ENCODE results near the gene IL15.
"Not testable (repeated sequence)": the region's sequence is repeated elsewhere in the genome, so short reads cannot be mapped to it uniquely, and the experiment has no call there.

Gene IL15

GRCh38 chr4:141705048-141705746 is 68.8 kb downstream of the IL15 start:
- no peak for DNase-seq

GRCh38 chr4:141705747-141706377 is 69.5 kb downstream of the IL15 start:
- DNase-seq, result no peak

- DNase-seq, result no peak
These were observed 70.1 kb downstream of the IL15 start for GRCh38 chr4:141706445-141706844.

- no peak for DNase-seq
These were observed 74.8 kb downstream of the IL15 start for GRCh38 chr4:141711211-141711610.

- no peak for DNase-seq
These were observed 76.8 kb downstream of the IL15 start for GRCh38 chr4:141713185-141713584.

- DNase-seq, result no peak
These were observed 77.5 kb downstream of the IL15 start for GRCh38 chr4:141713771-141714445.

- DNase-seq, result no peak
These were observed 83.2 kb downstream of the IL15 start for GRCh38 chr4:141719585-141719984.

- DNase-seq, result no peak
These were observed 84.8 kb downstream of the IL15 start for GRCh38 chr4:141721174-141721573.

GRCh38 chr4:141724646-141725045 is 88.3 kb downstream of the IL15 start:
- no peak for DNase-seq

- DNase-seq, result no peak
These were observed 91.0 kb downstream of the IL15 start for GRCh38 chr4:141727420-141727819.

- no peak for DNase-seq
These were observed 94.4 kb downstream of the IL15 start for GRCh38 chr4:141730805-141731204.

GRCh38 chr4:141731481-141731880 is 95.1 kb downstream of the IL15 start:
- no peak for DNase-seq

GRCh38 chr4:141739636-141740035 is 103.3 kb downstream of the IL15 start:
- DNase-seq, result no peak

GRCh38 chr4:141746026-141746425 is 109.6 kb downstream of the IL15 start:
- DNase-seq, result no peak

GRCh38 chr4:141751806-141752205 is 115.4 kb downstream of the IL15 start:
- not testable (repeated sequence) for DNase-seq

- no peak for DNase-seq
These were observed 120.9 kb downstream of the IL15 start for GRCh38 chr4:141757287-141757686.

- no peak for DNase-seq
These were observed 123.5 kb downstream of the IL15 start for GRCh38 chr4:141759796-141760425.

GRCh38 chr4:141761926-141762325 is 125.5 kb downstream of the IL15 start:
- no peak for DNase-seq

- no peak for DNase-seq
These were observed 127.0 kb downstream of the IL15 start for GRCh38 chr4:141763374-141763773.

- no peak for DNase-seq
These were observed 132.6 kb downstream of the IL15 start for GRCh38 chr4:141768954-141769353.

- no peak for DNase-seq
These were observed 135.8 kb downstream of the IL15 start for GRCh38 chr4:141771889-141772830.

GRCh38 chr4:141772838-141773237 is 136.5 kb downstream of the IL15 start:
- no peak for DNase-seq

- DNase-seq, result no peak
These were observed 145.8 kb downstream of the IL15 start for GRCh38 chr4:141782205-141782604.

Measured in CD4-positive, alpha-beta T cell treated with Interleukin-6 for 4 hours (primary cell).